AG09309 (cell line): Measurements from ENCODE around the gene PLTP.

Source experiments
- DNase-seq: peaks from one replicate; pipeline ENCODE4 v3.0.0-alpha.2; 2010; ENCODE audit warnings: low read depth
- H3K4me3 ChIP-seq: 2 replicates; pipeline ENCODE4 v1.5.1; 2011; ENCODE audit warnings: mild to moderate bottlenecking, low read depth, low read length, moderate library complexity; ENCODE audit not compliant: control insufficient read depth
- TF ChIP-seq, protein P1 (sequence below): IDR thresholded peaks from 2 replicates; pipeline ENCODE4 v1.5.1; 2011; ENCODE audit warnings: mild to moderate bottlenecking, low read depth, low read length, inconsistent platforms; ENCODE audit not compliant: insufficient read depth, control insufficient read depth; ENCODE audit errors: missing control alignments

The PLTP gene

DNA sequence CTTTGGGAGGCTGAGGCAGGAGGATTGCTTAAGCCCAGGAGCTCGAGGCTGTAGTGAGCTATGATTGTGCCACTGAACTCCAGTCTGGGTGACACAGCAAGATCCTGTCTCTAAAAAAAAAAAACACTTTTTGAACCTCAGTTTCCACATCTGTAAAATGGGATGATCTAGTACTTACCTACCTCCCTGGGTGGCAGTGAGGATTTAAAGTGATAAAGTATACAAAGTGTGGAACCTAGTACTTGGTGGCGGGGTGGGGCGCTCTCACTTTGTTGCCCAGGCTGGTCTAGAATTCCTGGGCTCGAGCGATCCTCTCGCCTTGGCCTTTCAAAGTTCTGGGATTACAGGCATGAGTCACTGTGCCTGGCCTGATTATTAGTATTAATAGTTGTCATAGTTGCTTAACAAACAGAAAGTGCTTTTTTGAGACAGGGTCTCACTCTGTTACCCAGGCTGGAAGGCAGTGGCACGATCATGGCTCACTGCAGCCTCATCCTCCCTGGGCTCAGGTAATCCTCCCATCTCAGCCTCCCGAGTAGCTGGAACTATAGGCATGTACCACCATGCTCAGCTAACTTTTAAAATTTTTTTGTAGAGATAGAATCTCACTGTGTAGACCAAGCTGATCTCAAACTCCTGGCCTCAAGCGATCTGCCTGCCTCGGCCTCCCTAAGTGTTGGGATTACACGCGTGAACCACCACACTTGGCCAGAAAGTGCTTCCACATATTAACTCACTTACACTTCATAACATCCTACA is 7.0 kb upstream of the PLTP start:
- no peak overlapping the region for H3K4me3 ChIP-seq
- TF ChIP-seq, protein P1, sequence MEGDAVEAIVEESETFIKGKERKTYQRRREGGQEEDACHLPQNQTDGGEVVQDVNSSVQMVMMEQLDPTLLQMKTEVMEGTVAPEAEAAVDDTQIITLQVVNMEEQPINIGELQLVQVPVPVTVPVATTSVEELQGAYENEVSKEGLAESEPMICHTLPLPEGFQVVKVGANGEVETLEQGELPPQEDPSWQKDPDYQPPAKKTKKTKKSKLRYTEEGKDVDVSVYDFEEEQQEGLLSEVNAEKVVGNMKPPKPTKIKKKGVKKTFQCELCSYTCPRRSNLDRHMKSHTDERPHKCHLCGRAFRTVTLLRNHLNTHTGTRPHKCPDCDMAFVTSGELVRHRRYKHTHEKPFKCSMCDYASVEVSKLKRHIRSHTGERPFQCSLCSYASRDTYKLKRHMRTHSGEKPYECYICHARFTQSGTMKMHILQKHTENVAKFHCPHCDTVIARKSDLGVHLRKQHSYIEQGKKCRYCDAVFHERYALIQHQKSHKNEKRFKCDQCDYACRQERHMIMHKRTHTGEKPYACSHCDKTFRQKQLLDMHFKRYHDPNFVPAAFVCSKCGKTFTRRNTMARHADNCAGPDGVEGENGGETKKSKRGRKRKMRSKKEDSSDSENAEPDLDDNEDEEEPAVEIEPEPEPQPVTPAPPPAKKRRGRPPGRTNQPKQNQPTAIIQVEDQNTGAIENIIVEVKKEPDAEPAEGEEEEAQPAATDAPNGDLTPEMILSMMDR = no peak
- no peak for DNase-seq

DNA sequence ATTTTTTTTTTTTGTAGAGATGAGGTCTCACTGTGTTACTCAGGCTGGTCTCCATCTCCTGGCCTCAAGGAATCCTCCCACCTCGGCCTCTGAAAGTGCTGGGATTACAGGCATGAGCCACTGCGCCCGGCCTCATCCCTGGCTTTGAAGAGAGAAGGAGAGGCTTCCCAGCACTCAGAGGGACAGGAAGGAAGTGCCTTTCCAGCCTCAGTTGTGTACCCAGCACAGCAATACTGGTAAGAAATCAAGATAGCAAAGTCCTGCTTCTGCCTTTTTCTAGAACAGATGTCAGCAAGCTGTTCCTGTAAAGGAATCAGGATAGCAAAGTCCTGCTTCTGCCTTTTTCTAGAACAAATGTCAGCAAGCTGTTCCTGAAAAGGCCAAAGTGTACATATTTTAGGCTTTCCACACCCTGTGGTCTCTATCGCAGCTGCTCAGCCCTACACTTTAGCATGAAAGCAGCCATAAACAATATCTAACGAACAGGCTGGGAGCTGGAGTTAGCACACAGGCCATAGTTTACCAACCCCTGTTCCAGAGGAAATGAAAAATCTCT is 6.3 kb upstream of the PLTP start:
- TF ChIP-seq, protein P1 = no peak
- no peak for DNase-seq
- H3K4me3 ChIP-seq = no peak overlapping the region

DNA sequence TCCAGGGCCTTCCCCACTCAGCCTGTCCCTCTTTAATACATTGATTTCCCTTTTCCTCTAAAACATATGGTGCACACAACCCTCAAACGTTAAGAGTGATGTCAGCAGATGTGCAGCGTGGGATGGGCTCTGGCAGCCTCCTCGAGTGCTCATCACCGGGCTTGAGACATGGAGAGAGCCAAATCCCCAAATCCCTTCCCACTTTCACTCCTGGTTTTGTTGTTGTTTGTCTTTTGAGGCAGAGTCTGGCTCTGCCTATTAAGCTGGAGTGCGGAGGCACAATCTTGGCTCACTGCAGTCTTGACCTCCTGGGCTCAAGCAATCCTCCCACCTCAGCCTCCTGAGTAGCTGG is 5.8 kb upstream of the PLTP start:
- H3K4me3 ChIP-seq = no peak overlapping the region
- DNase-seq = no peak
- TF ChIP-seq, protein P1 = no peak

DNA sequence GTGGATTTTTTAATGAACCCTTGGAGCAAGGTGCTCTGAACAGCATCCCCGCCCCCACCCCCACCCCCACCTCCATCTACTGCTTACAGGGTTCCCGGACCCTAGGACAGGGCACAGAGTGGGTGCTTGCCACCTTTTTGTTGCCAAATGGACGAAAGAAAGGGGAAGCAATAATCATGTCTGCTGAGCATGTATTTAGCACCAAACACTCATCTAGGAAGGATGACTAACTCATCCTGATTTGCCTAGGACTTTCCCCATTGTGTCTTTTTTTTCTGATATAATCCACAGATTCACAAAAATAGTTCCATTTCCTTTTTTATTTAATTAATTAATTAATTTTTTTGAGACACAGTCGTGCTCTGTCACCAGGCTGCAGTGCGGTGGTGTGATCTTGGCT is 1.2 kb upstream of the PLTP start:
- no peak overlapping the region for H3K4me3 ChIP-seq
- DNase-seq = no peak
- TF ChIP-seq, protein P1 = no peak

DNA sequence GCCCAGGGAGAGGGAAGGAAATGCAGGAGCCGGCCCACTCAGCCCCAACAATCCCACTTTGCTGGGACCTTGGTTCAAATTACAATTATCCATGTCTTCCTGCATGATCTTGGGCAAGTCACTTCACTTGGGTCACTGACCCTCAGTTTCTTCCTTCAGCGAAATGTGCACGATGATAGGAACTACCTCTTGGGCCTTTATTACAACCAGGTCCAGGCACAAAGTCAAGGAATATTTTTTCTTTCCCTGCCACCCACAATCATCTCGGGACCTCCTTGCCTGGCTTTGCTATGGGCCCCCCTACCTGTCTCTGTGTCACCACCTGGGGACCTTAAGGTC is 358 bp upstream of the PLTP start:
- TF ChIP-seq, protein P1 = no peak
- no peak for DNase-seq
- H3K4me3 ChIP-seq = peak overlapping the region; percentile 48

DNA sequence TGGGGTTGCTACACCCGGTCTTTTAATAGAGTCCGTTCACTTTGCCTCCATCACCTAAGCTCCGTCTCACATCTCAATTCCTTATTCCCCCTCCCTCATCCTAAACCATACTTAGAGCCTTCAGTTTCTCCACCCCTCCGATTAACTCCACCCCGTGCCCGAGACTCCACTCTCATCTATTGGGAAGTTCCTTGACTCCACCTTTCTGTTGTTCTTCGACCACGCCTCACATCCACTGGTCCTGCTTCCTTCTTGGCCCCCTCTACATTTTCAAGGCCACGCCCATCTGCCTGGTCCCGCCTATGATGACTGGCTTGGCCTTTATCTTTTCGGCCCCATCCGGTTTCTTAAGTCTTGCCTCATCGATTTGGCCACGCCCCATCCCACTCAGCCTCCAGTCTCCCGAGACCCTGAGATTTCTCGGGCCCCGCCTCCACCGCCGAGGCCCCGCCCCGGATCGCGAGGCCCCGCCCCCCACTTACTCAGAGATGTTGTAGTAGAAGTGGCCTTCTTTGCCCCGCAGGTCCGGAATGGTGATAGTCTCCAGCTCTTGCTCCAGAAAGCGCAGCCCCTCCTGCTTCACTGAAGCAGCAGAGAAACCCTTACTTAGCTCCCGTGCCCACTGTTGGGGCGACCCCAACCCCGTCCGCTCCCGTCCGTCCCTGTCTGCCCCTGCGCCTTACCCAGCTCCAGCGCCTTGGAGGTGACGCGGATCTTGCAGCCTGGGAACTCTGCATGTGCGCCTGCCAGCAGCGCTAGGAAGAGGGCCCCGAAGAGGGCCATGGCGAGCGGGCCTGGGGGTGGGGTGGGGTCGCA is 1.1 kb downstream of the PLTP start:
- peak overlapping the region; percentile 48 for H3K4me3 ChIP-seq
- TF ChIP-seq, protein P1 = no peak
- peak; percentile 95 for DNase-seq
